ENCODE measurements around the gene SLC39A11.
A peak's percentile ranks its signal among the peaks of the same experiment; 100 is the strongest.

Gene SLC39A11

GRCh38 chr17:72913142-72913682 is 179.3 kb downstream of the SLC39A11 start:
- no peak for TF ChIP-seq CTCF (IDR thresholded peaks at IDR 0.05; ENCODE audit: unreplicated experiment in 3 of 3)
- peaks cover 8% of the 10 kb centered on the region for H3K27me3 Mint-ChIP-seq (ENCODE audit: low read depth)
- peaks cover 3% of the 10 kb centered on the region for H3K9me3 Mint-ChIP-seq
- no peak overlapping the region for H3K27ac Mint-ChIP-seq
- H3K4me3 Mint-ChIP-seq, result no peak overlapping the region
- H3K4me1 Mint-ChIP-seq, result no peaks in the 10 kb centered on the region
- peaks cover 4% of the 10 kb centered on the region for H3K36me3 Mint-ChIP-seq (ENCODE audit: low read depth)

- Mint-ChIP-seq H3K9me3 (peaks cover 2% of the 10 kb centered on the region), H3K4me3 (no peak overlapping the region), H3K27ac (no peak overlapping the region), H3K36me3 (ENCODE audit: low read depth) (no peaks in the 10 kb centered on the region), H3K4me1 (peaks cover 2% of the 10 kb centered on the region), H3K27me3 (ENCODE audit: low read depth) (peaks cover 10% of the 10 kb centered on the region)
- no peak for TF ChIP-seq CTCF (IDR thresholded peaks at IDR 0.05; ENCODE audit: unreplicated experiment in 3 of 3)
These were observed 186.2 kb downstream of the SLC39A11 start for GRCh38 chr17:72906306-72906705.

- H3K27me3 Mint-ChIP-seq (ENCODE audit: low read depth), result peaks cover 15% of the 10 kb centered on the region
- H3K4me3 Mint-ChIP-seq, result no peak overlapping the region
- TF ChIP-seq CTCF (IDR thresholded peaks at IDR 0.05; ENCODE audit: unreplicated experiment in 3 of 3), result no peak
- no peaks in the 10 kb centered on the region for H3K36me3 Mint-ChIP-seq (ENCODE audit: low read depth)
- H3K27ac Mint-ChIP-seq, result no peak overlapping the region
- H3K4me1 Mint-ChIP-seq, result peaks cover 20% of the 10 kb centered on the region
- H3K9me3 Mint-ChIP-seq, result peaks cover 3% of the 10 kb centered on the region
These were observed 189.0 kb downstream of the SLC39A11 start for GRCh38 chr17:72903522-72903921.

DNA sequence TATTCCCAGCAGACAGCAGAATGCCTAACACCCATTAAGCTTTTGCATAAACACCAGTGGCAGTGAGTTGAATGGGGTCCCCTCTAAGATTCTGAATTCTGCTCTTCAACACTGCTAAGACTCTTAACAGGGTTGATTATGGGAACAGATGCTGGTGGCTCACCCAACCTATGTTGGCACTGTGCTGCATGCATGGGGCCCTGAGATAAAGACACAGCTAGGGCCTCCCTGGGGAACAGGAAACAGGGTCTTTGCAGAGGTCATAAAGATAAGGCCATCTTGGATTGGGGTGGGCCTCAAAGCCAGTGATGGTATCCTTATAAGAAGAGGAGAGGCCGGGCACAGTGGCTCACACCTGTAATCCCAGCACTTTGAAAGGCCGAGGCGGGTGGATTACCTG is 190.8 kb downstream of the SLC39A11 start:
- H3K9me3 Mint-ChIP-seq, result peaks cover 3% of the 10 kb centered on the region
- H3K4me3 Mint-ChIP-seq, result no peak overlapping the region
- H3K27me3 Mint-ChIP-seq (ENCODE audit: low read depth), result peaks cover 11% of the 10 kb centered on the region
- peaks cover 20% of the 10 kb centered on the region for H3K4me1 Mint-ChIP-seq
- no peak for TF ChIP-seq CTCF (IDR thresholded peaks at IDR 0.05; ENCODE audit: unreplicated experiment in 3 of 3)
- no peaks in the 10 kb centered on the region for H3K36me3 Mint-ChIP-seq (ENCODE audit: low read depth)
- peak overlapping the region in 1 of 3 experiments; percentile 36 for H3K27ac Mint-ChIP-seq

GRCh38 chr17:72901083-72901482 is 191.4 kb downstream of the SLC39A11 start:
- TF ChIP-seq CTCF (IDR thresholded peaks at IDR 0.05; ENCODE audit: unreplicated experiment in 3 of 3), result no peak
- Mint-ChIP-seq H3K4me3 (no peak overlapping the region), H3K9me3 (peaks cover 3% of the 10 kb centered on the region), H3K36me3 (ENCODE audit: low read depth) (no peaks in the 10 kb centered on the region), H3K27me3 (ENCODE audit: low read depth) (peaks cover 11% of the 10 kb centered on the region), H3K4me1 (peaks cover 20% of the 10 kb centered on the region), H3K27ac (peak overlapping the region; percentile 17 to 51 (median 36))

- Mint-ChIP-seq H3K4me1 (peaks cover 20% of the 10 kb centered on the region), H3K4me3 (no peak overlapping the region), H3K36me3 (ENCODE audit: low read depth) (no peaks in the 10 kb centered on the region), H3K9me3 (peaks cover 3% of the 10 kb centered on the region), H3K27me3 (ENCODE audit: low read depth) (peaks cover 11% of the 10 kb centered on the region), H3K27ac (peak overlapping the region in 1 of 3 experiments; percentile 17)
- TF ChIP-seq CTCF (IDR thresholded peaks at IDR 0.05; ENCODE audit: unreplicated experiment in 3 of 3), result no peak
These were observed 191.9 kb downstream of the SLC39A11 start for GRCh38 chr17:72900654-72900971.
